H9 (cell line): ENCODE results near the gene CCR3. TPM values are rescaled to one million over a fixed set of nuclear protein-coding genes. Genes with fewer than 3 reads are reported as not detected.
A peak's percentile ranks its signal among the peaks of the same experiment; 100 is the strongest.

Source experiments
- DNase-seq: peaks from one replicate; pipeline ENCODE4 v3.0.0-alpha.2; 2017
- H2AFZ ChIP-seq: one replicate; pipeline ENCODE4 v1.6.1; 2013; ENCODE audit warnings: mild to moderate bottlenecking, low read length, control low read depth, moderate library complexity
- H2AK5ac ChIP-seq: 2 replicates; pipeline ENCODE4 v1.6.1; 2013; ENCODE audit warnings: low read length, control low read depth, mixed read lengths; ENCODE audit not compliant: insufficient read length
- H2BK120ac ChIP-seq: one replicate; pipeline ENCODE4 v1.6.1; 2013; ENCODE audit warnings: low read depth, mild to moderate bottlenecking, low read length, control low read depth, inconsistent platforms; ENCODE audit not compliant: poor library complexity, severe bottlenecking
- H2BK12ac ChIP-seq: 2 replicates; pipeline ENCODE4 v1.6.1; 2013; ENCODE audit warnings: low read length, control low read depth, mixed read lengths, low read depth; ENCODE audit not compliant: insufficient read length
- H2BK15ac ChIP-seq: 2 replicates; pipeline ENCODE4 v1.6.1; 2013; ENCODE audit warnings: low read depth, low read length, control low read depth
- H2BK20ac ChIP-seq: one replicate; pipeline ENCODE4 v1.6.1; 2013; ENCODE audit warnings: low read depth, mild to moderate bottlenecking, low read length, control low read depth, inconsistent platforms; ENCODE audit not compliant: poor library complexity, severe bottlenecking
- H2BK5ac ChIP-seq: 2 replicates; pipeline ENCODE4 v1.6.1; 2013; ENCODE audit warnings: low read length, control low read depth, mixed read lengths; ENCODE audit not compliant: insufficient read length
- H3K14ac ChIP-seq: 2 replicates; pipeline ENCODE4 v1.6.1; 2013; ENCODE audit warnings: low read length, control low read depth; ENCODE audit not compliant: insufficient read depth
- H3K18ac ChIP-seq: 2 replicates; pipeline ENCODE4 v1.6.1; 2013; ENCODE audit warnings: low read depth, mild to moderate bottlenecking, mixed read lengths, low read length, control low read depth; ENCODE audit not compliant: insufficient read length
- H3K23ac ChIP-seq: 2 replicates; pipeline ENCODE4 v1.6.1; 2013; ENCODE audit warnings: low read length, control low read depth, mixed read lengths, low read depth; ENCODE audit not compliant: insufficient read length
- H3K23me2 ChIP-seq: 2 replicates; pipeline ENCODE4 v1.6.1; 2013; ENCODE audit warnings: low read depth, mild to moderate bottlenecking, mixed read lengths, low read length, control low read depth; ENCODE audit not compliant: insufficient read length, poor library complexity, severe bottlenecking
- H3K27ac ChIP-seq: 2 replicates; pipeline ENCODE4 v1.5.1; 2013; ENCODE audit warnings: low read length, control low read depth, mixed read lengths, low read depth; ENCODE audit not compliant: insufficient read length
- H3K27me3 ChIP-seq: 2 replicates; pipeline ENCODE4 v1.6.1; 2013; ENCODE audit warnings: low read length, control low read depth, inconsistent platforms; ENCODE audit not compliant: insufficient read depth
- H3K4ac ChIP-seq: 2 replicates; pipeline ENCODE4 v1.6.1; 2013; ENCODE audit warnings: low read depth, mild to moderate bottlenecking, control low read depth, inconsistent platforms, low read length, moderate library complexity
- H3K4me1 ChIP-seq: 2 replicates; pipeline ENCODE4 v1.6.1; 2013; ENCODE audit warnings: low read length, control low read depth, inconsistent platforms; ENCODE audit not compliant: insufficient read depth
- H3K4me2 ChIP-seq: 2 replicates; pipeline ENCODE4 v1.6.1; 2013; ENCODE audit warnings: low read length, control low read depth, mixed read lengths; ENCODE audit not compliant: insufficient read length, insufficient read depth
- H3K56ac ChIP-seq: 2 replicates; pipeline ENCODE4 v1.6.1; 2013; ENCODE audit warnings: low read depth, mild to moderate bottlenecking, mixed read lengths, low read length, control low read depth; ENCODE audit not compliant: insufficient read length
- H3K79me1 ChIP-seq: 2 replicates; pipeline ENCODE4 v1.6.1; 2013; ENCODE audit warnings: low read depth, mild to moderate bottlenecking, moderate library complexity, low read length, control low read depth, inconsistent platforms; ENCODE audit not compliant: insufficient read depth, poor library complexity, severe bottlenecking
- H3K79me2 ChIP-seq: 2 replicates; pipeline ENCODE4 v1.6.1; 2013; ENCODE audit warnings: low read length, control low read depth, inconsistent platforms; ENCODE audit not compliant: insufficient read depth
- H3K9ac ChIP-seq: 2 replicates; pipeline ENCODE4 v1.6.1; 2013; ENCODE audit warnings: low read length, control low read depth, mixed read lengths; ENCODE audit not compliant: insufficient read length; ENCODE audit errors: extremely low read depth
- H3K9me3 ChIP-seq: one replicate; pipeline ENCODE4 v1.6.1; 2013; ENCODE audit warnings: low read depth, low read length, inconsistent platforms; ENCODE audit not compliant: control insufficient read depth
- H3T11ph ChIP-seq: one replicate; pipeline ENCODE4 v1.6.1; 2013; ENCODE audit warnings: mild to moderate bottlenecking, low read length, control low read depth, inconsistent platforms
- H4K20me1 ChIP-seq: one replicate; pipeline ENCODE4 v1.6.1; 2013; ENCODE audit not compliant: control insufficient read depth, insufficient read length, insufficient read depth
- H4K5ac ChIP-seq: 2 replicates; pipeline ENCODE4 v1.6.1; 2013; ENCODE audit warnings: low read depth, mild to moderate bottlenecking, mixed read lengths, low read length, control low read depth; ENCODE audit not compliant: insufficient read length
- H4K8ac ChIP-seq: replicated peaks from 2 replicates; pipeline ENCODE4 v1.6.1; 2013; ENCODE audit warnings: low read length, control low read depth, mixed read lengths, low read depth; ENCODE audit not compliant: insufficient read length
- H4K91ac ChIP-seq: 2 replicates; pipeline ENCODE4 v1.6.1; 2013; ENCODE audit warnings: low read depth, mild to moderate bottlenecking, moderate library complexity, mixed read lengths, low read length, control low read depth; ENCODE audit not compliant: insufficient read length
- H3K27ac Mint-ChIP-seq, 3 experiments: 2 replicates in 2 of 3; 3 replicates in 1 of 3; pipeline ENCODE4 v1.8.0; 2020 to 2021; ENCODE audit warnings: mixed read lengths in 3 of 3, mild to moderate bottlenecking in 1 of 3, moderate library complexity in 1 of 3
- H3K27me3 Mint-ChIP-seq: 2 replicates; pipeline ENCODE4 v1.8.0; 2021; ENCODE audit warnings: low read depth, mild to moderate bottlenecking, moderate library complexity, mixed read lengths
- H3K36me3 Mint-ChIP-seq, 3 experiments: 2 replicates in 2 of 3; 3 replicates in 1 of 3; pipeline ENCODE4 v1.8.0; 2020 to 2021; ENCODE audit warnings: low read depth in 3 of 3, mixed read lengths in 3 of 3; ENCODE audit not compliant: insufficient read depth in 1 of 3
- H3K4me1 Mint-ChIP-seq, 2 experiments: 2 replicates each; pipeline ENCODE4 v1.8.0; 2020; ENCODE audit warnings: mixed read lengths in 2 of 2
- H3K4me3 Mint-ChIP-seq, 2 experiments: 2 replicates in 1 of 2; 3 replicates in 1 of 2; pipeline ENCODE4 v1.8.0; 2020 to 2021; ENCODE audit warnings: mild to moderate bottlenecking in 2 of 2, mixed read lengths in 2 of 2, moderate library complexity in 1 of 2
- H3K9me3 Mint-ChIP-seq, 2 experiments: 2 replicates in 1 of 2; 3 replicates in 1 of 2; pipeline ENCODE4 v1.8.0; 2020; ENCODE audit warnings: mild to moderate bottlenecking in 2 of 2, mixed read lengths in 2 of 2, moderate library complexity in 1 of 2
- WGBS: extraction: QIAGEN DNeasy Blood & Tissue Kit; methylation state at CpG from one replicate; pipeline ENCODE4 v1.1.7; 2013; ENCODE audit warnings: missing lambda C conversion rate, low lambda C conversion rate, mixed read lengths; ENCODE audit not compliant: insufficient read length; ENCODE audit errors: extremely low coverage; 5-methylcytosine and 5-hydroxymethylcytosine counted together
- total RNA-seq: library from RNA; stranded (reverse); gene quantifications from 2 replicates; pipeline ENCODE4 v1.2.1, GENCODE V29; 2021
- TF ChIP-seq, protein P1 (sequence below): fragments of 200-600 bp; sonication (generic); conservative IDR thresholded peaks from 3 replicates; pipeline ENCODE4 v1.8.0; 2021; ENCODE audit warnings: antibody characterized with exemption, mild to moderate bottlenecking

The CCR3 gene
- total RNA-seq, 1 experiment from 2014 or later = not detected

DNA sequence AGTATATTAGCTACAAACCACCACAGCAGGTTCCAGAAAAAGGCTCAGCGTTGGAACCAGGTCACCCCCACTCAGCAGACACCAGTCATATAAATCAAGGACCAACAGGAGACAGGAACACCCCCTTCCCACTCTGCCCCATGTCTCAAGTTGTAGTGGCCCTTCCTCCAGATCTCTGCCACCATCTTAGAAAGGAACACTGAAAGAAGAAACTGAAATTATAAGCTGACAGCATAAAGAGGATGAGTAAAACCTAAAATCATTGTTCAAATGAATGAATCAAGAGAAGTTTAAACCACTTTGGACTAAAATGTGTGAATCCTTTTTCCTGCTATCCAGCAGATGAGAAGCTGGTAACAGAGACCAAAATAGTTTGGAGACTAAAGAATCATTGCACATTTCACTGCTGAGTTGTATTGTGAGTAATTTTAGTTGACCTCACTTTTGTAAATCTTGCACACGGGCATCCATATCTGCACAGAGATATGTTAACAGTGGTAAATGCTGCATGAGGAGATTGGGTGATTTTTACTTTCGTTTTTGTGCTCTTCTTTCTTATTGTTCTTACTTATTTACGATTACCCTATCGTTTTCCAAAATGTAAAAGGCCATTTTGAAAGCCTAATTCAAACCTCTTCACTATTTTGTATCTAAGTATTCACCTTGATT lies 19.8 kb downstream of the CCR3 start:
- Histone ChIP-seq H2BK120ac (no peak overlapping the region), H3K79me2 (no peaks in the 10 kb centered on the region), H4K91ac (no peak overlapping the region), H3K4me2 (no peak overlapping the region), H3K4me1 (no peaks in the 10 kb centered on the region), H4K8ac (no peak overlapping the region), H2AFZ (no peak overlapping the region), H3K23me2 (no peaks in the 10 kb centered on the region), H3T11ph (no peak overlapping the region), H3K18ac (no peak overlapping the region), H2BK12ac (no peak overlapping the region), H4K20me1 (no peaks in the 10 kb centered on the region), H3K56ac (no peak overlapping the region), H2AK5ac (no peak overlapping the region), H3K27ac (no peak overlapping the region), H3K14ac (no peak overlapping the region), H4K5ac (no peak overlapping the region), H3K9me3 (no peaks in the 10 kb centered on the region), H3K4ac (no peak overlapping the region), H3K9ac (no peak overlapping the region), H2BK15ac (no peak overlapping the region), H3K27me3 (no peaks in the 10 kb centered on the region), H2BK20ac (no peak overlapping the region), H2BK5ac (no peak overlapping the region), H3K23ac (no peak overlapping the region), H3K79me1 (no peaks in the 10 kb centered on the region)
- Mint-ChIP-seq H3K36me3 (peaks cover 6 to 11% (median 6%) of the 10 kb centered on the region in 3 experiments; a peak in 6 of 7 replicates), H3K4me3 (no peak overlapping the region), H3K27me3 (peaks cover 3% of the 10 kb centered on the region; the same call in 1 of the 2 replicates), H3K27ac (0 out of 7 replicates have a peak overlapping the region, but pooled peaks of 1 of the 3 experiments have one; percentile 36), H3K4me1 (peaks cover 15% of the 10 kb centered on the region in 2 experiments), H3K9me3 (peaks cover 10 to 12% of the 10 kb centered on the region in 2 experiments)
- TF ChIP-seq, protein P1, sequence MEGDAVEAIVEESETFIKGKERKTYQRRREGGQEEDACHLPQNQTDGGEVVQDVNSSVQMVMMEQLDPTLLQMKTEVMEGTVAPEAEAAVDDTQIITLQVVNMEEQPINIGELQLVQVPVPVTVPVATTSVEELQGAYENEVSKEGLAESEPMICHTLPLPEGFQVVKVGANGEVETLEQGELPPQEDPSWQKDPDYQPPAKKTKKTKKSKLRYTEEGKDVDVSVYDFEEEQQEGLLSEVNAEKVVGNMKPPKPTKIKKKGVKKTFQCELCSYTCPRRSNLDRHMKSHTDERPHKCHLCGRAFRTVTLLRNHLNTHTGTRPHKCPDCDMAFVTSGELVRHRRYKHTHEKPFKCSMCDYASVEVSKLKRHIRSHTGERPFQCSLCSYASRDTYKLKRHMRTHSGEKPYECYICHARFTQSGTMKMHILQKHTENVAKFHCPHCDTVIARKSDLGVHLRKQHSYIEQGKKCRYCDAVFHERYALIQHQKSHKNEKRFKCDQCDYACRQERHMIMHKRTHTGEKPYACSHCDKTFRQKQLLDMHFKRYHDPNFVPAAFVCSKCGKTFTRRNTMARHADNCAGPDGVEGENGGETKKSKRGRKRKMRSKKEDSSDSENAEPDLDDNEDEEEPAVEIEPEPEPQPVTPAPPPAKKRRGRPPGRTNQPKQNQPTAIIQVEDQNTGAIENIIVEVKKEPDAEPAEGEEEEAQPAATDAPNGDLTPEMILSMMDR = no peak
- no CpG with 5 or more reads among the region's 5 CpGs for WGBS
- no peak for DNase-seq
